Measurements from ENCODE around the gene SHC4.

SHC4 gene

GRCh38 chr15:48891232-48891765, 72.4 kb downstream of the SHC4 start:
- DNase-seq (ENCODE audit: low read depth) = no peak
- no peak overlapping the region for H3K4me3 ChIP-seq (ENCODE audit: low read depth, low read length)

DNA sequence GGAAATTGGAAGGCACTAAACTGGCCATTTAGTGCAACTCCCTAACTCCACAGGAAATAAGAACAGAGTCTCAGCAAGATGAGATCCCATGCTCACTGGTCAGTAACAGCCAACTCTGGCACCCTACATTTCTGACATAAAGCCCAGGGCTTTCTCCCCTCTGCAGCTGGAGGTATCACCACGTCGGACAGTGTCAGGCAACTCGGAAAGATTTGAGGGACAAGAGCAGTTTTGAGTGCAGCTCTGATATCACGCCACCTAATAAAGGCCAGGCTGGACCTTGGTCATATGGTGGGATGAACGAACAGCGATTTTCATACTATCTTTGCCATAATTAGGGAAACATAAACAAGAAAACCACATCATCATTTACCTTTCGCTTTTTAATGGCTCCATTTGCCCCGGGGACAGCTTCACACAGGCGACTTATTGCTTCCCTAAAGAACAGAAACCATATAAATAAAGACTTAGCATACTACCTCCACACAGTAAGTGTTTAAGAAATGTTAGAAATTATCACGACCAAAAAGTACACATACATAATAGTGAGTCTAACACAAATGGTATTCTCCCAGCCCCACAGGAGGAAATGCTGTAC, 73.2 kb downstream of the SHC4 start:
- no peak overlapping the region for H3K4me3 ChIP-seq (ENCODE audit: low read depth, low read length)
- DNase-seq (ENCODE audit: low read depth) = no peak

GRCh38 chr15:48889925-48890324, 73.8 kb downstream of the SHC4 start:
- no peak for DNase-seq (ENCODE audit: low read depth)

DNA sequence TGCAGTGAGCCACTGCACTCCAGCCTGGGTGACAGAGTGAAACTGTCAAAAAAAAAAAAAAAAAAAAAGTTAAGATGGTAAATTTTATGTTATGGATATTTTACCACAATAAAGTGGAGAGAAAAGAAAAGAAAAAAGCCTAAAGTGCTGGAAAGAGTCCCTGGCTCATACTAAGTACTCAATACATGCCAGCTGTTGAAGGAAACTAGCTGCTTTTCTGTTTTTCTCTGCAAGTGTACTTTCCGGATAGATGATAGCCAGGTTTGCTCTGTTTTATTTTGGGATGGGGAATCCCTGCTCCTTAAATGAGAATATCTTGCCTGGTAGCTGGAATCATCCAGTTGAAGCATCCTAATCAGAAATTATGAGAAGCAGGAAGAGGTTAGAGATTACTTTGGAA, 74.9 kb downstream of the SHC4 start:
- DNase-seq (ENCODE audit: low read depth) = no peak

More at GRCh38 chr15:48889925-48890324, 73.8 kb downstream of the SHC4 start:
- H3K4me3 ChIP-seq (ENCODE audit: low read depth, low read length) = no peak overlapping the region

GRCh38 chr15:48888191-48888590, 75.5 kb downstream of the SHC4 start:
- DNase-seq (ENCODE audit: low read depth) = no peak
- no peak overlapping the region for H3K4me3 ChIP-seq (ENCODE audit: low read depth, low read length)

More for the DNA sequence above, 74.9 kb downstream of the SHC4 start:
- H3K4me3 ChIP-seq (ENCODE audit: low read depth, low read length) = no peak overlapping the region

DNA sequence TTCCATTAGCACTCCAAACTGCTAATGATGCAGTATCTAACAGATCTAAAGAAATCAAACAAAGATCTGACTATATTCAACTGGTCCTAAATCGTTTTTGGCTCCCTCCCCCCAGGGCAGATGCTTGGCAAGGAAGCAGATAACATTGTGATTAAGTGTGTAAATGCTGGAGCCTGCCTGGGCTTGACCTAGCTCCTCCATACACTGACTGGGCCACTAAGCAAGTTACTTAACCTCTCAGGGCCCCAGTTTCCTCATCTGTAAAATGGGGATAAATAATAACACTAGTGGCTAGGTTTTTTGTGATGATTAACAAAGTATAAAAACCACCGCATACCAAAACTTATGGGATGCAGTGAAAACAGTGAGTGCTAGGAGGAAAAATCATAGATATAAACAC, 76.6 kb downstream of the SHC4 start:
- no peak overlapping the region for H3K4me3 ChIP-seq (ENCODE audit: low read depth, low read length)
- DNase-seq (ENCODE audit: low read depth) = no peak

DNA sequence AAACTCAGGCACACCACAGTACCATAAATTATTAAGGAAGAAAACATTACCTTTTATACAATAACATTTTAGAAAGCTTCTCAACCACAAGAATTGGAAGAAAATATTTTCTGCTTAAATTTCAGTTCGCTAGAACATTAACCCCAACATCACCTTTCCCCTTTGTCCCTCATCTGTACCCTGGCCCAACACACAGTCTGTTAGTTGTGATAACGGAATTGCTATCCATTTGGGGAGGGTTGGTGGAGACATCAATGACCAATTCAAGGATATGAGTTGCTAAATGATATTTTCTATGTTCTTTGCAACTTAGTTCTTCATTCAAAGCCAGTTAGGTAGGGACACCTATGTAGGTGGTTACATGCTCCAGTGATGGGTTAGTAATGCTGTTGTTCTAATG, 80.0 kb downstream of the SHC4 start:
- H3K4me3 ChIP-seq (ENCODE audit: low read depth, low read length) = no peak overlapping the region
- DNase-seq (ENCODE audit: low read depth) = no peak

GRCh38 chr15:48880070-48880634, 83.6 kb downstream of the SHC4 start:
- no peak overlapping the region for H3K4me3 ChIP-seq (ENCODE audit: low read depth, low read length)
- DNase-seq (ENCODE audit: low read depth) = no peak

DNA sequence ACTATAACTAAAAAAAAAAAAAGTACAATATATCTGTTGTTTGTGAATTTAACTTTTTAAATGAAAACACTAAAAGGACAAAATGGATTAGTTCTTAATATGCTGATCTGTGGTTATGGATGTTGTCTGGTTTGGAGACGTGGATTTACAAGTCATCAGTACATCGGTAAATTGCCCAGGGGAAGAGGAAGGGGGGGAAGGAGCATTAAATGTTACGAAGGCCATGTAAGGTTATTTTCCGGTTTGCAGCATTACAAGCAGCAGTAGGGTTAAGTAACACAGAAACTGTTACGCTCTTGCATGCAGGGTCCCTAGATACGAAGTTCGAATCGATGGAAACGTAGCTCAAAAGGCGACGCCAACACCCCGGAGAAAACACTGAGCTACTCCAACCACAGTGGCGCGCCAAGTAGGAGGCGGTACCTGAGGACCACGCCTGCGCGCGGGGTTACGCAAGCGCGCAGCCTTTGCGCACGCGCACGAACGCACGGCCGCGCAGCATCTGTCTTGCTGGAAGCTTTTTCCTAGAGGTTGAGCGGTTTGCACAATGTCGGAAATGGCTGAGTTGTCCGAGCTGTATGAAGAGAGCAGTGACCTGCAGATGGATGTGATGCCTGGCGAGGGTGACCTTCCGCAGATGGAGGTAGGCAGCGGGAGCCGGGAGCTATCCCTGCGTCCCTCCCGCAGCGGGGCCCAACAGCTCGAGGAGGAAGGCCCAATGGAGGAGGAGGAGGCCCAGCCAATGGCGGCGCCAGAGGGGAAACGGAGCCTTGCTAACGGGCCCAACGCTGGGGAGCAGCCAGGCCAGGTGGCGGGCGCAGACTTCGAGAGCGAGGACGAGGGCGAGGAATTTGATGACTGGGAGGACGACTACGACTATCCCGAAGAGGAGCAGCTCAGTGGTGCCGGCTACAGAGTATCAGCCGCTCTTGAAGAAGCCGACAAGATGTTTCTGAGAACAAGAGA, 85.8 kb downstream of the SHC4 start, which contains the start of gene EID1:
Gene EID1, plus strand, starts transcription at position 505 of the 966 bp plus-strand sequence. Its CDS starts 43 bp downstream, at position 548.
- DNase-seq (ENCODE audit: low read depth) = peak; percentile 89
- H3K4me3 ChIP-seq (ENCODE audit: low read depth, low read length) = peak within 1 kb of the TSS; percentile 80

GRCh38 chr15:48876057-48876456, 87.7 kb downstream of the SHC4 start:
- no peak for DNase-seq (ENCODE audit: low read depth)
- no peak overlapping the region for H3K4me3 ChIP-seq (ENCODE audit: low read depth, low read length)

GRCh38 chr15:48875241-48875960, 88.3 kb downstream of the SHC4 start:
- no peak for DNase-seq (ENCODE audit: low read depth)
- no peak overlapping the region for H3K4me3 ChIP-seq (ENCODE audit: low read depth, low read length)

- H3K4me3 ChIP-seq (ENCODE audit: low read depth, low read length) = no peak overlapping the region
- no peak for DNase-seq (ENCODE audit: low read depth)
These were observed 91.1 kb downstream of the SHC4 start for GRCh38 chr15:48872632-48873031.

GRCh38 chr15:48871542-48871941, 92.2 kb downstream of the SHC4 start:
- H3K4me3 ChIP-seq (ENCODE audit: low read depth, low read length) = no peak overlapping the region
- no peak for DNase-seq (ENCODE audit: low read depth)

DNA sequence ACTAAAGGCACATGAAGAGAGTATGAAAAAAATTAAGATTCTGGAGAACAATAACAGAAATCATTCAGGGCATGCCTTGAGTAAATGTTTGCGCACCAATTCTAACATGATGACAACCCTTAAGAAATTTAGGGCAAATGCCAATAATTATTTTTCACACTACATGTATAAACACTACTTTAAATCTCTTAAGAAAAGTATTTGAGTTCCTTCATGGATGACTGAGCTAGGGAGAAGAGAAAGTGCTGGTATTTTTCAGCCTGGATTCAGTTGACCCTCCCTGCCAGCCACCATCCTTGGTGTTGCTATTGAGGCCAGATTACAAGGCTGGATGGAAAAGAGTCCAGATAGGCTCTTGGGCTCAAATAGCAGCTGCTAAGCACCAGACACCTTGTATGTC, 93.8 kb downstream of the SHC4 start:
- no peak overlapping the region for H3K4me3 ChIP-seq (ENCODE audit: low read depth, low read length)
- DNase-seq (ENCODE audit: low read depth) = no peak

GRCh38 chr15:48868536-48868935, 95.2 kb downstream of the SHC4 start:
- DNase-seq (ENCODE audit: low read depth) = no peak
- H3K4me3 ChIP-seq (ENCODE audit: low read depth, low read length) = no peak overlapping the region

GRCh38 chr15:48868023-48868422, 95.7 kb downstream of the SHC4 start:
- no peak overlapping the region for H3K4me3 ChIP-seq (ENCODE audit: low read depth, low read length)

DNA sequence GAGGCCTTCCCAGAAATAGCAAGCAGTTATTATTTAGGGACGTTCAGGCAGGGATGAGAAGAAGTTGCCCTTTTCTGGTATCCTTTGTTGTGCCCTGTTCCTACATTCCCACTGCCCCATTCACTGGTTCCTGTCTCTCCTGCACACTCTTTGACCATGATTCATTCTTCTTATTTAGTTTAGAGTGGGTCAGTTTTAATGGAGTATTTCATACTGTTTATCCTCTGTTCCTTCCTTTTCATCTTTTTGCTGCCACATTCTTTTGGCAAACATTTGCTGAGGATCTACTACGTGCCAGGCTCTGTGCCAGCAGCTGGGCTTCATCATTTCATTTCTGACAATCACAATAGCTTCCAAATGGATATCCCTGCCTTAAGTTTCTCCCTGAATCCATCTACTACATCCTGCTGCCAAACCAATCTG, 97.6 kb downstream of the SHC4 start:
- peak; percentile 21 for DNase-seq (ENCODE audit: low read depth)
- no peak overlapping the region for H3K4me3 ChIP-seq (ENCODE audit: low read depth, low read length)

More at GRCh38 chr15:48868023-48868422, 95.7 kb downstream of the SHC4 start:
- no peak for DNase-seq (ENCODE audit: low read depth)

GRCh38 chr15:48865370-48866079, 98.2 kb downstream of the SHC4 start:
- H3K4me3 ChIP-seq (ENCODE audit: low read depth, low read length) = no peak overlapping the region
- DNase-seq (ENCODE audit: low read depth) = peak; percentile 71

DNA sequence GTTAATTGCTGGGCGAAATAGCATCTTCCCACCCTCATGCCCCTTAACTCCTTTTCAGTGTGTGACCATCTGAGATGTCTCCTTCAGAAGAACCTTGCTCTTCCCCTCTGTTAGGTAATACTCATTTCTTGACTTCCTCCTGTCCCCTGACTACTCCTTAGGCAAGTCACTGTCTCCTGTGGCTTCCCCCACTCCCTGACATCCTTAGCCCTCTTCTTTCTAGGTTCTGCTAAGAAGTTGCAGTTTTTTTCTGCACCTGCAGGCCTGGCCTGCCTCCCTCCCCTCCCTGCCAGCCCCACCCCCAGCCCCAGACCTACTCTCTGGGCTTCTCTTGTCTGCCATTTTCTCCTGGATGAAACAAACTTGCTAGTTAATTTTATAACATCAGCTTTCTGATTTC, 101.0 kb downstream of the SHC4 start:
- no peak overlapping the region for H3K4me3 ChIP-seq (ENCODE audit: low read depth, low read length)
- no peak for DNase-seq (ENCODE audit: low read depth)
